ENCODE measurements around the gene GSTM4. TPM values are rescaled to one million over a fixed set of nuclear protein-coding genes. Genes with fewer than 3 reads are reported as not detected.

The GSTM4 gene
- total RNA-seq (2014; rRNA removed; shearing (Covaris generic)), result 18.8 and 26.7 TPM in 2 replicates

DNA sequence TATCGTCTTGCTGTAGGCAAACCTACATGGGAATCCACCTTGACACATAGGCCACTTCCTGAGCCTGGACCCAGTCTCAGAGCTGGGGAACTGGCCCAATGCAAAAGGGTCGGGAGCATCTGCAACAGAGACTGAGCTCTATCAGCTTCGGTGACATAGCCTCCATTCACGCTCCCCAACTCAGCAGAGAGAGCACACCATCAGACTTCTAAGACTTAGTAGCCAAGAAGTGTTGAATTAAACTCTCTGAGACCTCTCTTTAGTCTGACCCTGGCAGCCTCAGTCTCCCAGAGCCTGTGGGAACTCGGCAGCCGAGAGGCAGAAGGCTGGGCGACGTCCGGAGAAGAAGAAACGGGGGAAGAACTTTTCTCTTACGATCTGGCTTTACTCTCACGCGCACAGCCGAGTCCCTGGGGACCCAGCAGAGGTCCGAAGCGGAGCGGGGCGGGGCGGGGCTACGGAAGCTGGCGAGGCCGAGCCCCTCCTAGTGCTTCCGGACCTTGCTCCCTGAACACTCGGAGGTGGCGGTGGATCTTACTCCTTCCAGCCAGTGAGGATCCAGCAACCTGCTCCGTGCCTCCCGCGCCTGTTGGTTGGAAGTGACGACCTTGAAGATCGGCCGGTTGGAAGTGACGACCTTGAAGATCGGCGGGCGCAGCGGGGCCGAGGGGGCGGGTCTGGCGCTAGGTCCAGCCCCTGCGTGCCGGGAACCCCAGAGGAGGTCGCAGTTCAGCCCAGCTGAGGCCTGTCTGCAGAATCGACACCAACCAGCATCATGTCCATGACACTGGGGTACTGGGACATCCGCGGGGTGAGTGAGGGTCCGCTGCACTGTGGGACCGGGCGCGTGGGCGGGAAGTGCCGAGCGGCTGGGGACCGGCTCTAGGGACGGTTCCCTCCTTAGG is at the start of gene GSTM4:
Gene GSTM4, plus strand, starts transcription at position 485 of the 905 bp plus-strand sequence. Its CDS starts 291 bp downstream, at position 776.
- peak; percentile 87 for DNase-seq (ENCODE audit: low read depth in 1 of 2, low spot score in 2 of 2)
- H3K9me3 ChIP-seq (replicated peaks), result no peaks in the 10 kb centered on the region
- H3K4me3 ChIP-seq, result peak within 1 kb of the TSS; percentile 70
- H3K36me3 ChIP-seq, result peaks cover 6% of the 10 kb centered on the region; the same call in 1 of the 2 replicates
- peaks cover 16% of the 10 kb centered on the region for H3K4me1 ChIP-seq (replicated peaks)
- peak within 1 kb of the TSS; percentile 52 for H3K27ac ChIP-seq
- no peaks in the 10 kb centered on the region for H3K27me3 ChIP-seq (replicated peaks)

GRCh38 chr1:109609881-109610280 is 46.0 kb upstream of the GSTM4 start:
- no peak overlapping the region for H3K4me3 ChIP-seq
- DNase-seq (ENCODE audit: low read depth in 1 of 2, low spot score in 2 of 2), result no peak
- no peak overlapping the region for H3K27ac ChIP-seq
- no peaks in the 10 kb centered on the region for H3K9me3 ChIP-seq (replicated peaks)
- H3K36me3 ChIP-seq, result no peaks in the 10 kb centered on the region
- no peaks in the 10 kb centered on the region for H3K27me3 ChIP-seq (replicated peaks)
- peaks cover 13% of the 10 kb centered on the region for H3K4me1 ChIP-seq (replicated peaks)

DNA sequence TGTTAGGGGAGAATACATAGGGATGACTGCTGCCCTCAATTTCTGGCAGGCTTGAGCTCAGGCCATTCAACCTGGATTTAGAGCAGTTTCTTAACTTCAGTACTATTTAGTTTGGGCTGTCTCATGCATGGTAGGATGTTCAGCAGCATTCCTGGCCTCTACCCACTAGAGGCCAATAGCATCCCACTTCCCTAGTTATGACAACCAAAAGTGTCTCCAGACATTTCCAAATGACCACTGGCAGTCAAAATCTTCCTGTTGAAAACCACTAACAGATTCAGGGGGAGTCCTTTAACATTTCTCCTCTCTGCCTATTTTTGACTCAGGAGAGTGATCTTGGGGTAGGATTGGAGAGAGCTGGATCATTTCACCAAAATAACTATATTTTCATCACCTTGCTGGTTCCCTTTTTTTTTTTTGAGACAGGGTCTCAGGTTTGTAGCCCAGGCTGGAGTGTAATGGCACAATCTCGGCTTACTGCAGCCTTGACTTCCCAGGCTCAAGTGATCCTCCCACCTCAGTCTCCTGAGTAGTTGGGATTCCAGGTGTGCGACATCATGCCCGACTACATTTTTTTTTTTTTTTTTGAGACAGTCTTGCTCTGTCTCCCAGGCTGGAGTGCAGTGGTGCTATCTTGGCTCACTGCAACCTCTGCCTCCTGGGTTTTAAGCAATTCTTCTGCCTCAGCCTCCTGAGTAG is 45.1 kb upstream of the GSTM4 start:
- no peak for DNase-seq (ENCODE audit: low read depth in 1 of 2, low spot score in 2 of 2)
- H3K9me3 ChIP-seq (replicated peaks), result no peaks in the 10 kb centered on the region
- H3K27ac ChIP-seq, result no peak overlapping the region
- H3K4me1 ChIP-seq (replicated peaks), result peaks cover 13% of the 10 kb centered on the region
- H3K4me3 ChIP-seq, result no peak overlapping the region
- no peaks in the 10 kb centered on the region for H3K27me3 ChIP-seq (replicated peaks)
- no peaks in the 10 kb centered on the region for H3K36me3 ChIP-seq

GRCh38 chr1:109611308-109611990 is 44.5 kb upstream of the GSTM4 start:
- H3K27ac ChIP-seq, result no peak overlapping the region

DNA sequence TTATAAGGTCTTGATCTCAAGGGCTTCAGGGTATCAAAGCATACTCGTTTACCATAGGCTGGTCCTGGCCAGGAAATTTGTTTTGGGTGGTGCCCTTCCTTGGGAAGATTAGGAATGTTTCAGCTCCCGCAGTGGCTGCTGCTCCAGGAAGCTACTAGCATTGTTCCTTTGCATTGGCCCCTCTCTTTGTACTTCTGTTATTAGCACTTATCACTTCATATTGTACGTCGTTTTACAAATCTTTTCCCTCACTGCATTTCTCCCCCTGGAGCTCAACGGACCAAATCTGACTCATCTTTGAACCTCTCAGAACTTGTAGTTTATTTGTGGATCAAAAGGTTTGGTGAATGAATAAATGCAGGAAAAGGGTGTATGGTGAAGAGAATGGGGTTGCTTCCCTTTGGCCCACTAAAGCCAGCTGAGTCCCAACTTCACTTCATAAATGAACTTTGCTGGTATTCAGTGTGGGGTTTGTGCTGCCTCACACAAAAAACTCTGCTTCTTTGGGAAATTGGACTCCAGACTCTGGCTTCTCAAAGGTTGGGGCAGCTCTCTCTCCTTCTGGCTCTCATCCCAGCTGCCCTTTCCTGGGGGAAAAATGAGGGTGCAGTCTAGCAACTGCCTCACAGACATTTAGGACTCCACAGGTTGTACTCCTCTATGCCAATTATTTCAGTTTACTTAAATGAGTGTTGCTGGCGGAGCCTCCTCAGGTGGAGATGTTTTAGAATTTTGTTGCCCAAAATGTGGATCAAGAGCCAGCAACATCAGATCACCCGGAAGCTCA is 42.3 kb upstream of the GSTM4 start:
- no peaks in the 10 kb centered on the region for H3K36me3 ChIP-seq
- peak overlapping the region; percentile 20 for H3K27ac ChIP-seq
- H3K27me3 ChIP-seq (replicated peaks), result no peaks in the 10 kb centered on the region
- no peaks in the 10 kb centered on the region for H3K9me3 ChIP-seq (replicated peaks)
- no peak overlapping the region for H3K4me3 ChIP-seq
- peaks cover 25% of the 10 kb centered on the region for H3K4me1 ChIP-seq (replicated peaks)
- peak in 1 of 2 experiments; percentile 41 for DNase-seq (ENCODE audit: low read depth in 1 of 2, low spot score in 2 of 2)

More at GRCh38 chr1:109611308-109611990, 44.5 kb upstream of the GSTM4 start:
- no peak overlapping the region for H3K4me3 ChIP-seq
- H3K9me3 ChIP-seq (replicated peaks), result no peaks in the 10 kb centered on the region
- H3K4me1 ChIP-seq (replicated peaks), result peaks cover 13% of the 10 kb centered on the region
- H3K36me3 ChIP-seq, result no peaks in the 10 kb centered on the region
- no peak for DNase-seq (ENCODE audit: low read depth in 1 of 2, low spot score in 2 of 2)
- H3K27me3 ChIP-seq (replicated peaks), result no peaks in the 10 kb centered on the region

DNA sequence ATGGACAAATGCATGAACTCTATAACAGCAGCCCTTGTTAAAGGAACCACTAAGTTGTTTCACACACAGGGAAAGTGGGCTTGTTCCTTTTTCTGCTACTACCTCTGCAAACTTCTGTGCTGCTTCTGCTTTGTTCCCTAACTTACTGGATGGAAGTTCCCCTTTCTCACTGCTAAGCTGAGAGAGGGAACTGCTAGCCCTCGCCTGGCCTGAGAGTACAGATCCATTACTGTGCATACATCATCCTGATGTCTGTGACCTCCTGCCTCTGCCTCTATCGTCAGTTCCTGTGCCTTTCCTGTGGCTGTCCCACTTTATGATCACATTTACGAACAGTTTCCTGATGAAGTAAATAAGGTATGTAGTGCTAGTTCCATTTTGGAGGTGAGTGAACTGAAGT is 40.0 kb upstream of the GSTM4 start:
- H3K4me1 ChIP-seq (replicated peaks), result peaks cover 37% of the 10 kb centered on the region
- H3K27ac ChIP-seq, result no peak overlapping the region
- no peaks in the 10 kb centered on the region for H3K27me3 ChIP-seq (replicated peaks)
- H3K36me3 ChIP-seq, result no peaks in the 10 kb centered on the region
- no peak overlapping the region for H3K4me3 ChIP-seq
- no peak for DNase-seq (ENCODE audit: low read depth in 1 of 2, low spot score in 2 of 2)
- no peaks in the 10 kb centered on the region for H3K9me3 ChIP-seq (replicated peaks)

DNA sequence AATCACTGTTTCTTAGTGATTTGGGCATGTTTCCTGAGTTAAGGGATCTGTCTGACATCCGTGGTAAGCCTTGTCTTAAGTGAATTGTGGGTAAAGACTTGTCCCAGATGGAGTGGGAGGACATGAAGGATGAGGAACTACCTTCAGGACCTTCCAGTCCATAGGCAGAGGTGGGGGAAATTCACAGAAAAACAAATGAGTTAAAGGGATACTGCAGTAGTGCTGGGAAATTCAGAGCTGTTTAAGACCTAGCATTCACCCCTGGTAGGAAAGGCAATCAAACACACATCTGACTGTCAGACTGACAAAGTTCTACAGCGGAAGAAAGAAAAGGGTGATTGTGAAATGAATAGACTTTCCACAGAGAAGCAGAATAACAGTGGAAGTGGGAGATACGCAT is 39.5 kb upstream of the GSTM4 start:
- Histone ChIP-seq H3K4me1 (replicated peaks) (peaks cover 38% of the 10 kb centered on the region), H3K9me3 (replicated peaks) (no peaks in the 10 kb centered on the region), H3K27ac (no peak overlapping the region), H3K4me3 (no peak overlapping the region), H3K36me3 (no peaks in the 10 kb centered on the region), H3K27me3 (replicated peaks) (no peaks in the 10 kb centered on the region)
- DNase-seq (ENCODE audit: low read depth in 1 of 2, low spot score in 2 of 2), result no peak

- Histone ChIP-seq H3K36me3 (peaks cover 3% of the 10 kb centered on the region; the same call in 1 of the 2 replicates), H3K4me1 (replicated peaks) (peaks cover 45% of the 10 kb centered on the region), H3K4me3 (no peak overlapping the region), H3K27me3 (replicated peaks) (no peaks in the 10 kb centered on the region), H3K9me3 (replicated peaks) (no peaks in the 10 kb centered on the region), H3K27ac (peak overlapping the region; percentile 38)
- DNase-seq (ENCODE audit: low read depth in 1 of 2, low spot score in 2 of 2), result peak; percentile 51 to 78
Observed at GRCh38 chr1:109617291-109617801, 38.6 kb upstream of the GSTM4 start.

DNA sequence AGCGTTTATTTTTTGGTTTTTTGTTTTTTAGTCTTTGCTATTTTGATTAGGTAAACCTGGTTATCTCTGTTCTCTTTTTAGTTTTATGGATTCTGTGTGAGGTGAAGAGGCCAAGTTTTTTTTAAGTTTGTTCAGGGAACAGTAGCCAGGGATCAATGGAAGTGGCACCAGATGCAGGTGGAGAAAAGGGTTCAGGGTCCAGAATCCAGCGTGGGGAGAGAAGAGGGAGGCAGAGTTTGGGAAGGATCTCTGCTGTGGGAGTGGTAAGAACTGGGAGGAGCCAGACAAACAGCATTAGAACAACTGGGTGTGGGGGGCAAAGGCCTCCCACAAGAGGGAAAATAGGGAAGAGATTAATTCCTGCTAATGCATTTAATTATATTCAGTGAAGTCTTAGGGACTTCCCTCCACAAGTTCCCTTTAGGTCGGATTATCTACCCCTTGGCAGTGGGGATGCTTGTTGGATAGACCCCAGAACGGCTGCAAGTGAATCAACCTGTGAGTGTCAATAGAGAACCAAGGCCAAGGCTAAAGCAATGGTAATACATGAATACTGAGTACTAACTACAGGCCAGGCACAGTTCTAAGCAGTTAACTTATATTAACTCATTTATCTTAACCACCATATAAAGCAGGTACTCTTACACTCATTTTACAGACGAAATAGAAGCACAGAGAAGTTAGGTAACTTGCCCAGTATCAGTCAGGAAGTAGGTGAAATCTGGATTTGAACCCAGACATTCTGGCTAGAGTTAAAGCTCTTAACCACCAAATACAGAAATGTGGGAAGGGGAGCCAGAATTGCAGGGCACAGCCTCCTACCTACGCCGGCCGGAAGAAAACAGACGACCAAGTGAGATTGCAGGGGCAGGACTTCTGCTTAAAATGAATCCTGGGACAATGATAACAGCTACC is 37.0 kb upstream of the GSTM4 start:
- Histone ChIP-seq H3K36me3 (peaks cover 3% of the 10 kb centered on the region; the same call in 1 of the 2 replicates), H3K4me3 (peak overlapping the region; percentile 51), H3K9me3 (replicated peaks) (no peaks in the 10 kb centered on the region), H3K27ac (peak overlapping the region; percentile 62), H3K27me3 (replicated peaks) (no peaks in the 10 kb centered on the region), H3K4me1 (replicated peaks) (peaks cover 34% of the 10 kb centered on the region)
- DNase-seq (ENCODE audit: low read depth in 1 of 2, low spot score in 2 of 2), result no peak

GRCh38 chr1:109619576-109620400 is 36.1 kb upstream of the GSTM4 start, which contains the start of the genes AMPD2 and GNAT2:
AMPD2 (plus strand) TSS chr1:109619837; CDS start chr1:109621176, 1,339 bp downstream.
GNAT2 (minus strand) TSS chr1:109619616; CDS start chr1:109612870, 6,746 bp downstream.
- peak; percentile 68 to 81 for DNase-seq (ENCODE audit: low read depth in 1 of 2, low spot score in 2 of 2)
- Histone ChIP-seq H3K4me3 (peak within 1 kb of the TSS; percentile 51), H3K9me3 (replicated peaks) (no peaks in the 10 kb centered on the region), H3K27ac (peak within 1 kb of the TSS; percentile 62), H3K27me3 (replicated peaks) (no peaks in the 10 kb centered on the region), H3K4me1 (replicated peaks) (peaks cover 31% of the 10 kb centered on the region), H3K36me3 (peaks cover 3% of the 10 kb centered on the region; the same call in 1 of the 2 replicates)

DNA sequence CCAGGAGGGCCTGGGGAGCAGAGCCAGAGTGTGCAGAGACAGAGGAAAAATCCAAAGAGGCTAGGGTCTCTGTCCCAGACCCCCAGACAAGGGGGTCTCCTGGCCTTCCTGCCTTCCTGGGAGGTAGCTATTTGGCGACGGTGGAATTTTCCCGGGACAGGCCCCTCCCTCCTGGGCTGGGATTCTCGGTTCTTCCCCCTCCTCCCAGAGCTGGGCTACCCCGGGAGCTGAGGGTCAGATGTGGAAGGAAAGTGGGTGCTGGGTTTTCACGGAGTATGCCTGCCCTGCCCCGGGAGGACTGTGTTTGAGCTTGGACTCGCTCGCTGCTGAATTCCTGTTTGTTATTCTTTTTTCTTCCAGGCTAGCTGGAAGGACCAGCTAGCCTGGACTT is 35.5 kb upstream of the GSTM4 start:
- peaks cover 31% of the 10 kb centered on the region for H3K4me1 ChIP-seq (replicated peaks)

More for the DNA sequence above, 35.5 kb upstream of the GSTM4 start:
- H3K9me3 ChIP-seq (replicated peaks), result no peaks in the 10 kb centered on the region
- H3K27ac ChIP-seq, result peak overlapping the region; percentile 62
- peak; percentile 55 to 65 for DNase-seq (ENCODE audit: low read depth in 1 of 2, low spot score in 2 of 2)
- no peaks in the 10 kb centered on the region for H3K27me3 ChIP-seq (replicated peaks)
- H3K4me3 ChIP-seq, result peak overlapping the region; percentile 51
- H3K36me3 ChIP-seq, result peaks cover 3% of the 10 kb centered on the region; the same call in 1 of the 2 replicates
